ENCODE data around the gene CPM. TPM values are rescaled to one million over a fixed set of nuclear protein-coding genes. Genes with fewer than 3 reads are reported as not detected.

CPM gene
- polyA plus RNA-seq, 1 donor (not counting 4 experiments of a cell fraction or from before 2014, with no cell fraction given), result 2.5 TPM

GRCh38 chr12:68951652-68952051, 18.7 kb upstream of the CPM start:
- no peak for FAIRE-seq
- no peaks in the 10 kb centered on the region for H3K27me3 ChIP-seq (ENCODE audit: control insufficient read depth, extremely low read depth, insufficient read depth, low read length)
- TF ChIP-seq EZH2 (IDR thresholded peaks at IDR 0.05; ENCODE audit: low read length), result no peak
- TF ChIP-seq CTCF (optimal IDR thresholded peaks at IDR 0.05 in 1 of 3, IDR thresholded peaks at IDR 0.05 in 1 of 3, conservative IDR thresholded peaks at IDR 0.05 in 1 of 3; ENCODE audit: extremely low read depth in 1 of 3, insufficient read depth in 2 of 3, low read length in 3 of 3), result no peak
- no peaks in the 10 kb centered on the region for H3K9me3 ChIP-seq (ENCODE audit: control insufficient read depth, low read depth, low read length)
- no peak overlapping the region for H3K4me3 ChIP-seq (ENCODE audit: control insufficient read depth in 2 of 3, extremely low read depth in 1 of 3, insufficient read depth in 2 of 3, low read depth in 1 of 3, low read length in 3 of 3)
- H3K4me2 ChIP-seq (ENCODE audit: control insufficient read depth, extremely low read depth, insufficient read depth, low read depth, low read length), result no peak overlapping the region
- DNase-seq (ENCODE audit: low read depth, low spot score), result no peak
- no peaks in the 10 kb centered on the region for H4K20me1 ChIP-seq (ENCODE audit: control insufficient read depth, extremely low read depth, insufficient read depth, low read length)
- H3K79me2 ChIP-seq (ENCODE audit: control insufficient read depth, insufficient read depth, low read length), result no peaks in the 10 kb centered on the region
- H3K9me1 ChIP-seq (ENCODE audit: control insufficient read depth, extremely low read depth, insufficient read depth, low read length), result no peaks in the 10 kb centered on the region
- no peak overlapping the region for H3K9ac ChIP-seq (ENCODE audit: control insufficient read depth, extremely low read depth, insufficient read depth, low read length)
- H3K27ac ChIP-seq (ENCODE audit: control insufficient read depth, insufficient read depth, low read length), result no peak overlapping the region
- no peaks in the 10 kb centered on the region for H3K36me3 ChIP-seq (ENCODE audit: control insufficient read depth in 2 of 2, extremely low read depth in 1 of 2, insufficient read depth in 2 of 2, low read length in 2 of 2)
- H3K4me1 ChIP-seq (ENCODE audit: control insufficient read depth, extremely low read depth, insufficient read depth, low read length), result no peaks in the 10 kb centered on the region
- H2AFZ ChIP-seq (ENCODE audit: control insufficient read depth, low read length), result no peak overlapping the region
- dilution Hi-C loops (cut with MboI; ENCODE audit: extremely low pct_ligation_motif_present, low sequenced_read_pairs), result no loop called here

- Histone ChIP-seq H4K20me1 (ENCODE audit: control insufficient read depth, extremely low read depth, insufficient read depth, low read length) (no peaks in the 10 kb centered on the region), H2AFZ (ENCODE audit: control insufficient read depth, low read length) (no peak overlapping the region), H3K9me1 (ENCODE audit: control insufficient read depth, extremely low read depth, insufficient read depth, low read length) (no peaks in the 10 kb centered on the region), H3K27ac (ENCODE audit: control insufficient read depth, insufficient read depth, low read length) (no peak overlapping the region), H3K4me3 (ENCODE audit: control insufficient read depth in 2 of 3, extremely low read depth in 1 of 3, insufficient read depth in 2 of 3, low read depth in 1 of 3, low read length in 3 of 3) (no peak overlapping the region), H3K4me1 (ENCODE audit: control insufficient read depth, extremely low read depth, insufficient read depth, low read length) (no peaks in the 10 kb centered on the region), H3K4me2 (ENCODE audit: control insufficient read depth, extremely low read depth, insufficient read depth, low read depth, low read length) (no peak overlapping the region), H3K9ac (ENCODE audit: control insufficient read depth, extremely low read depth, insufficient read depth, low read length) (no peak overlapping the region), H3K27me3 (ENCODE audit: control insufficient read depth, extremely low read depth, insufficient read depth, low read length) (no peaks in the 10 kb centered on the region), H3K36me3 (ENCODE audit: control insufficient read depth in 2 of 2, extremely low read depth in 1 of 2, insufficient read depth in 2 of 2, low read length in 2 of 2) (no peaks in the 10 kb centered on the region), H3K79me2 (ENCODE audit: control insufficient read depth, insufficient read depth, low read length) (no peaks in the 10 kb centered on the region), H3K9me3 (ENCODE audit: control insufficient read depth, low read depth, low read length) (no peaks in the 10 kb centered on the region)
- dilution Hi-C loops (cut with MboI; ENCODE audit: extremely low pct_ligation_motif_present, low sequenced_read_pairs), result no loop called here
- DNase-seq (ENCODE audit: low read depth, low spot score) (no peak), FAIRE-seq (no peak)
- TF ChIP-seq EZH2 (IDR thresholded peaks at IDR 0.05; ENCODE audit: low read length) (no peak), CTCF (optimal IDR thresholded peaks at IDR 0.05 in 1 of 3, IDR thresholded peaks at IDR 0.05 in 1 of 3, conservative IDR thresholded peaks at IDR 0.05 in 1 of 3; ENCODE audit: extremely low read depth in 1 of 3, insufficient read depth in 2 of 3, low read length in 3 of 3) (no peak)
These were observed 17.5 kb upstream of the CPM start for GRCh38 chr12:68950511-68950910.

All from keratinocyte (primary cell).